Lung microvascular endothelial cell (primary cell): ENCODE results near the gene TP53BP2. TPM values are rescaled to one million over a fixed set of nuclear protein-coding genes. Genes with fewer than 3 reads are reported as not detected.

Experiments used
- DNase-seq, 2 donors: peaks; one replicate each; pipeline versions ENCODE4 v3.0.0 to v3.0.0-alpha.2; 2010; ENCODE audit warnings: low read depth in 2 of 2
- total RNA-seq: library from RNA; depleted of rRNA; stranded (reverse); fragments of >200 nt; gene quantifications from 2 replicates; pipeline ENCODE4 v1.2.1, GENCODE V29; 2014

The TP53BP2 gene
- total RNA-seq, 1 donor from 2014 or later, result 21.8 TPM

DNA sequence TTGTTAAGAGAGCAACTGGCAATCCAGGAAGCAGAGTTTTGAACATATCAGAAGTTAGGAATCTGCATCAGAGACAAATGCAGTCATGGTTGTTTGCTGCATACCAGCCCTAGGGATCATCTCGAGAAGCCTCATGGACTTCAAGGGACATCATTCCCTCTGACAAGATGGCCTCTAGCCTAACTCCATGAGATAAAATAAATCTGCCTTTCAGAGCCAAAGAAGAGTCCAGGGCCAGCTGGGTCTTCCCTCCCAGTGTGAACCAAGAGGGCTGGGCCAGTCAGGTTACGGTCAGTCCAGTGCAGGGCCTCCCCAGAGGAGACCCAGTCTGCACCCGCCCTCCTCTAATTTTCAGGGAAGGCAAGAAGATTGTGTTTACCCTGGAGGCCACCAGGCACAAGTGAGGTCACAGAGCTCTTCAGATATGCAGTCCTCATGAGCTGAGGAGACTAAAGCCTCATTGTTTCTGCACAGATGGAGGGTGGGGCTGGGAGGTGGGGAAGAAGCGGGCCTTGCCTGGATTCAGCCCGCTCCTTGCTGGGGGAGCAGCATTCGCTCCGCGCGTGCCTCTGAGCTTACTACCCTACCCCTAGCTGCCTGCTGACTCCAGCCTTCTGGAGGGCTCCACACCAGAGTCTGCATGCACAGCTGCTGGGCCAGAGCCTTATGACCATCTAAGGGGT, 80.6 kb downstream of the TP53BP2 start:
- DNase-seq, result no peak

DNA sequence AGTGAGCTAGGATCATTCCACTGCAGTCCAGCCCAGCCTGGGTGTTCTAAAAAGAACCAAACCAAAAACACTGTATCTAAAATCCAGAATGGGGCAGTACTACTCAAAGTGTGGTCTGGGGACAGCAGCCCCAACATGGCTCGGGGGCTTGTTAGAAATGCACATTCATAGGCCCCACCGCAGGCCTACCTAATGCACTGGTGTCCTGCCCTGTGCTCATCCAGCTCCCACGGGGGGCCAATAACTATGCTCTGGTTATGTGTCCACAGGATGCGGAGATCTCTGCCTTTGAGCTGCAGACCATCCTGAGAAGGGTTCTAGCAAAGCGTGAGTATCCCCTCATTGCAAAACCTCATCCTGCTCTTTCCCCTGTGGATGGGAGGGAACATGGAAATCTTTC, 81.9 kb downstream of the TP53BP2 start:
- DNase-seq, result no peak

DNA sequence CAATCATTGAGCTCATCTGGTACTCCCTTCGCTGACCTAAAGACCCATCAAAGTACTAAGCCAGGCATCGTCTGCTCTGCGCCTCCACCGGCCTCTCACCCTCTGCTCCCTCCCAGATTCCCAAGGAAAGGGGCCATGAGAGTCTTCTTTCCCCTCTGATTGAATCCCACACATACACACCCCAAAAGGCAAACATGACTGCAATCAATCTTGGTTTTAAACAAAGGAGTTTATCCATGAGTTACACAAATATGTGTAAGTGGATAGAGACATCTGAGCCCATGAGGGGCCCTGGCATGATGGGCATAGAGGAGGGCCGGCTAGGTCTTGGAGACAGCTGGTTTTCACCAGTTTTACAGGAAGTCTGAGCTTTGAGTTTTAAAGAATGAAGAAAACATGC, 82.5 kb downstream of the TP53BP2 start:
- no peak for DNase-seq

DNA sequence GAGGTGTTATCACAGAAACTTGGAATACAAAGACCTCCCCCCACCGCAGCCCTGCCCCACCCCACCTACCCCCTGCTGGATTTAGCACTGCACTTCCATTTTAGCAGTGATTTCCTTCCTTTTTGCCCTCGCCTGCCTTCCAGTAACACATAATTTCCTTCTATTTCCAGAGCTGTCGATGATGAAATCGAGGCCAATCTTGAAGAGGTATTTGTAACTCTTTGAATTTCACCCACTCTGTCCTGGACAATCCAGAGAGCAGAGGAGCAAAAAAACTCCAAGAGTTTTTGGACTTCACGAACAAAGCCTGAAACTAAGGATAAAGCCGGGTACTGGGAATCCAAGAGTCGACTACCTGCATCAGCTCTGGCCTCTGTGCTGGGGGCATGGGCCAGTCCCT, 84.3 kb downstream of the TP53BP2 start:
- no peak for DNase-seq

DNA sequence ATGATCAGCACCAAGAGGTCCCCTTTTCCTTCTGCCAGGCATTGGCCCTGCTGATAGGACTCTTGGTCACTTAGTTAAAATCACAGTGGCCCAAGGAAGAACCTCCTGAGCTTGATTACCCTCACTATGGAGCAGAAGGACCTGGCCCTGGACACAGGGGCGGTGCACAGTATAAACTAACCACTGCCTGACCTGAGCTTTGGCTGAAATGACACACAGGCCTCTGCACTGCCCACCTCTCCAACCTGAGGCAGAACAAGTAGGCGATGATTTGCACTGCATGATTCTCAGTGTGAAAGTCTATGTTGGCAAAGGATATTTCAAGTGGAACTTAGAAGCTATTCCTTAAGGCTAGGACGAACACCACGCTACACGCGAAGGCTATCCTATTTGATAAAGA, 84.9 kb downstream of the TP53BP2 start:
- DNase-seq, result no peak

DNA sequence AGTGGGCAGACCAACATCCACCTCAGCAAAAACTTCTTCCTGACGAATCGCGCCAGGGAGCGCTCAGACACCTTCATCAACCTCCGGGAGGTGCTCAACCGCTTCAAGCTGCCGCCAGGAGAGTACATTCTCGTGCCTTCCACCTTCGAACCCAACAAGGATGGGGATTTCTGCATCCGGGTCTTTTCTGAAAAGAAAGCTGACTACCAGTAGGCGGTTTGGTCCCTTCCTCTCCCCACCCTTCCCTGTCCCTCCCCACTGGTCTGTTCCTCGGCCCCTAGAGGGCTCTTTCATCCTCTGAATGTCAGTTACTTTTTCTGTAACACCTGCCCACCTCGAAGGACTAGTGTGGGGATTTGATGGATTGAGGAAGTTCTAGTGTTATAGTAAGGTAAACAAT, 86.5 kb downstream of the TP53BP2 start:
- DNase-seq, result no peak

DNA sequence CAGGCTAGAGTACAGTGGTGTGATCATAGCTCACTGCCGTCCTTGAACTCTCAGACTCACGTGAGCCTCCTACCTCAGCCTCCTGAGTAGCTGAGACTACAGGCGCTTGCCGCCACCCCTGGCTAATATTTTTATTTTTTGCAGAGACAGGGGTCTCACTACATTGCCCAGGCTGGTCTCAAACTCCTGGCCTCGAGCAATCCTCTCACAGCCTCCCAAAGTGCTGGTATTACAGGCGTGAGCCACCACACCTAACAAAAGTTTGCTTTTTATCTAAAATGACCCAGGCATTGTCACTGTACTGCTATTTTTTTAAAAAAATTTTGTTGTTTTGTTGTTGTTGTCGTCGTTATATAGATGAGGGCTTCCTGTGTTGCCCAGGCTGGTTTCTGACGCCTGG, 87.0 kb downstream of the TP53BP2 start:
- no peak for DNase-seq

DNA sequence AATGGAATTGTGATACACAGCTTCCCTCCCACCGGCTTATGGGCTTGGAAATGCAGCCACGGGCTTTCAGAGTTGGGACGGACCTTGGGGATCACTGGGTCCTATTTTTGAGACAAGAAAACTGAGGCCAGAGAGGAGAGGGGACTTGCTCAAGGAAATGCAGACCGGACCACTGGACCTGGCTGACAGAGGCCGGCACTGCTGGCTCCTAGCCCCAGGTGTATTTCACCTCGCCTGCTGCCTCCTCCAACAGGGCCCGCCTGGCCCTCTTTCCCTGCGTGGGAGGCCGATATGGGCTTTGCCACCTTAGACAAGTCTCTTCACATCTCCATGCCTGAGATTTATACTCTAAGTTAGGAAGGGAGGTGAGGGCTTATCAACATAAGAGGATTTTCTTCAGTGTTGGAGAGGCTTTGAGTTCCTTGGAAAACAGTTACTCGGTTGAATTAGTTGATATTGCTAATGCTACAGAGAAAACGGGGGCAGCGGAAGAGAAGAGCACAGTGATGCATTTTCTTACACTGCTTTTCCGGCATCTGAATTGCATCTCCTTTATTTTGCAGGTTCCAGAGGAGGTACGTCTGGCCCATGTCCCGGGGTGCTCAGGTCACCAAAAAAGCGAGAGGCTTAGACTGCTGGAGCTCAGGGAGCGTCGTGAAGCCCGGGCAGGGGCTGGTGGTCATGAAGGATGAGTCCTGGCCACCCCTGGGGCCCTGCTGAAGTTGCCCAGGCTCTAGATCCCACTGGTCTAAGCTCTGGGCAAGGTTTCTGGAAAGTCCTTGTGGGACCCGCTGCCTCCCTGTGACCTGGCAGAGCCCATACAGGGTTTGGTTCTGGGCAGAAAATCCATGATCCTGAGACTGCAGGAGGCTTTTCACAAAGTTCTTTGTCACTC, 88.7 kb downstream of the TP53BP2 start:
- DNase-seq, result no peak

DNA sequence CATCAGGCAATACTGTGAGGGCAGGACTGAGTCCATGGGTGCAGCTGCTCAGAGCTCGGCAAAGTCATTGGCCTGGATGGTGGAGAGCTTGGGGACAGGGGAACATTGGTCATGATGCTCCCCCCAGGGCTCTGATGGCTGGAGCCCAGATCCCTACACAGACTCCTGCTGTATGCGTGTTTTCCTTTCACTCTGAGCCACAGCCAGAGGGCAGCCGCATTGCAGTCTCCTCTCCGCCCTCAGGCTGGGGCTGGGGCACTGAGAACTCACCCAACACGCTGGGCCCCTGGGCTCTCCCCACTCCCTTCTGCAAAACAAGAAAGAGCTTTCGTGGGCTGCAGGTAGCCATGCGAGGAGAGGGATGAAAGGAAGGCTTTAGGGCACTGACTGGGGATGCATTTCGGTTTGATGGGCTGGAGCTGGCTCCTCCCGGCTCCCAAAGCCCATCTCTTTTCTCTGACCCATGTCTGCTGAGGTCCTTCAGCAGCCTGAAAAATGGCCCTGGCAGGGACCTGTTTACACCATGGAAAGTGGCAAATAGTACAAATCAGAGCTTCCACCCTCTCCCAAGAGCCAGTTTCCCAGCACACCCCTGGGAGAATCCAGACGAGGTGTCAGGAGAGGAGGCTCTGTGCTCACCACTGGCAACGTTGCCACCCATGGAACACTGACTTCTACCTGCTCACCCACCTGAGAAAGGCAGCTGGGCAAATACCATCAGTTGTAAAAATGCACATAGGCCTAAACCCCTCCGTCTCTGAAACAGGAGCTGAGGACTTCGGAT, 89.6 kb downstream of the TP53BP2 start:
- DNase-seq, result no peak

DNA sequence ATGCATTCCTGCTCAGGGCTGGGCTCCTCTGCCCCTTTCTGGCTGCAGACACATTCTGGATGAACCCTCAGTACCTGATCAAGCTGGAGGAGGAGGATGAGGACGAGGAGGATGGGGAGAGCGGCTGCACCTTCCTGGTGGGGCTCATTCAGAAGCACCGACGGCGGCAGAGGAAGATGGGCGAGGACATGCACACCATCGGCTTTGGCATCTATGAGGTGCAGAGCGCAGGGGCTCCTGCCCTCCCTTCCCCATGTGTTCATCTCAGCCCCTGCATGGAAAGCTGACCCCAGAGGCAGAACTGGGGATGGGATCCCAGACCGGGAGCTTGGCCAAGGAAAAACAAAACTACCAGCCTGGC, 90.3 kb downstream of the TP53BP2 start:
- DNase-seq, result no peak

DNA sequence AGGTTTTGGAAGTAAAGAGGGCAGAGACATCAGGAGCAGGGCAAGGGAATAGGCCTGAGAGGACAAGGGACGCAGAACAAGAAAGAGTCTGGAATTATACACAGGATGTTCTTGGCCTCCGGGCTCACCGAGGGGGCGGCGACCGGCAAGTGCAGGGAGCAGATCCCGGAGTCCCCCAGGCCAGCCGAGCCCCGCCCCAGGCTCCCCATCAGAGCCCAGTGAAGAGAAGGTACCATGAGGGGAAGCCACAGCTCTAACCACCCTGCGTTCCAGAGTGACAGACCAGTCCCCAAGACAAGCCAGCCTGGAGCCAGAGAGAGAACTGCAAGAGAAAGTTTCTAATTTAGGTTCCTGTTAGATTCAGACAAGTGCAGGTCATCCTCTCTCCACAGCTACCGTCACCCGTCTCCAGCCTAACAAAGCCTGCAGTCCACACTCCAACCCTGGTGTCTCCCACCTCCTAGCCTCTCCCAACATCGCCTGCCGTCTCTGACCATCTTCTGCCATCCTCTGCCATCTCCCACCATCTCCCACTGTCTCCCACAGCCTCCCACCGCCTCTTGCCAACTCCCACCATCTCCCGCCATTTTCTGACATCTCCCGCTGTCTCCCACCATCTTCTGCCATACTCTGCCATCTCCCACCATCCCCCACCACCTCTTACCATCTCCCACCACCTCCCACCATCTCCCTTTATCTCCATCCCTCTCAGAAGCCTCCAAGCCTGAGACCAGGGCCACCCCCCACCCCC, 90.9 kb downstream of the TP53BP2 start:
- no peak for DNase-seq

DNA sequence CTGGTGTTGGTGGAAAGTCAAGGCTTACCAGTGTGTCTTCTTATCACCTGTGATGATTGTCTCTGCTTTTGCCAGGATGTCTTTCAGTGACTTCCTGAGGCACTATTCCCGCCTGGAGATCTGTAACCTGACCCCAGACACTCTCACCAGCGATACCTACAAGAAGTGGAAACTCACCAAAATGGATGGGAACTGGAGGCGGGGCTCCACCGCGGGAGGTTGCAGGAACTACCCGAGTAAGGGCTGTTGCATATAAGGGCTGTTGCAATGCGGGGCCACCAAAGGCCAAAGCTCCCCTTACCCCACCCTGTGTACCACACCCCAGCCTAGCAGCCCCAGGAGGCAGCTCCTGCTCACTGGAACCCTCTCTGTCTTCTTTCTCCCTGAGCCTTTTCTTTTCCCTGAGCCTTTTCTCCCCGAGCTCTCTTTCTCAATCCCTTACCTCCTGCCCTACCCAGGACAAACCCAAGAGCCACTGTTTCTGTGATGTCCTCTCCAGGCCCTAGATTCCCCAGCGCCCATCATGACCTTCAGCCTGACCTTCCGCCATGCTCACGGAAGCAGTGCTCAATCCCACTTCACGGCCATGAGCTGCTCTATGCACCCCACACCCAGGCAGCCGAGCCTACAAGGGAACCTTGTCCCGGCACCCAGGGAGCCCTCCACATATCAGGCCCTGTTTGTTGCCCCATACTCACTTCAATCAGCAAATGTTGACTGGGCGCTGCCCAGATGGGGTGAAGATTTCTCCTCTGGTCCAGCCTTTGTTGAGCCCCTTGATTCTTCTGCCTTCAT, 92.8 kb downstream of the TP53BP2 start:
- no peak for DNase-seq

DNA sequence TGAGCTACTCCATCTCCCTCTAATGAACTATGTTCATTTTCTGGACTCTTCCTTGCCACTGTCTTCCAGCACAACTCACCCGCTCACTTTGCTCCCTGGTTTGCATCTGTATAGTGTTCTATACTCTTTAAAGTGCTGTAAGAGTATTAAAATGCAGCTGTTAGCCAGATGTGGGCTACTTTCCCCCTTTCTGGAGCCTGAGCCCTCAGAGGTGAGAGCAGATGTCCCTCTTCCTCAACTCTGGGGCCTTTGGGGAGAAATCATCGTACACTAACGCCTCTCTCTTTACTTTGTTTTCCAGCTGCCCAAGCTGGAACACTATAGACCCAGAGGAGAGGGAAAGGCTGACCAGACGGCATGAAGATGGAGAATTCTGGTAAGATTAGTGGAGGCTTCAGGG, 94.1 kb downstream of the TP53BP2 start:
- no peak for DNase-seq

DNA sequence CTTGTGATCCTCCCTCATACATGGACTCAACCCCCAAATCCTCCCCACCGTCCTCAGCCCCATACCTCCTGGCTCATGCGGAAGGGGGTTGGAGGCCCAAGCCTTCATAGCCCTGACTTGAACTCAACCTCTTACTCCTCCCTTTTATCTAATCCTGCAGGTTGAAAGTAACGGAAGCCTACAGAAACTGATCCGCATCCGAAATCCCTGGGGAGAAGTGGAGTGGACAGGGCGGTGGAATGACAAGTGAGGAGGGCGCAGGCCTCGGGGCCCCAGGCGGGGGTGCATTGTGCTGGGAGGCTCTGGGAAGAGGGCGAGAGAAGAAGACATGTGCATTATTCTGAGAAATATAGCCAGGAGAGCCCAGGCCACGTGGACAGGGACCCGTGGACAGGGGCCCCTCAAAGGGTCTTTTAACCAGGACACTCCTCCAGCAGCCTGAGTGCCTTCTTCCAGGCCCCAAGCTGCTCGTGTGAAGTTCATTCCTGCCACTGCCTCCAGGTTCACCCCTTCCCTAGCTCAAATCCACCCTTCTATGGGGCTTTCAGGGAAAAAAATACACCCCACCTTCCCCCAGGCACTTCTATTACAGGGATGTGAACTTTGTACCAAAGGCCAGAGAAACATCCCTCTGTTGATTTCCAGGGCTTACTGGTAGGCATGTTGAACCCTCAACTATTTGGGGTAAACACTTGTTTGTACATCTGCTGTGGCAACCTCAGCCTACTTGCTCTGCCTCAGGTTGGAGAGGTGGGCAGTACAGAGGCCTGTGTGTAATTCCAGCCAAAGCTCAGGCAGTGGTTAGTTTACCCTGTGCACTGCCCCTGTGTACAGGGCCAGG, 94.8 kb downstream of the TP53BP2 start:
- DNase-seq, result no peak

DNA sequence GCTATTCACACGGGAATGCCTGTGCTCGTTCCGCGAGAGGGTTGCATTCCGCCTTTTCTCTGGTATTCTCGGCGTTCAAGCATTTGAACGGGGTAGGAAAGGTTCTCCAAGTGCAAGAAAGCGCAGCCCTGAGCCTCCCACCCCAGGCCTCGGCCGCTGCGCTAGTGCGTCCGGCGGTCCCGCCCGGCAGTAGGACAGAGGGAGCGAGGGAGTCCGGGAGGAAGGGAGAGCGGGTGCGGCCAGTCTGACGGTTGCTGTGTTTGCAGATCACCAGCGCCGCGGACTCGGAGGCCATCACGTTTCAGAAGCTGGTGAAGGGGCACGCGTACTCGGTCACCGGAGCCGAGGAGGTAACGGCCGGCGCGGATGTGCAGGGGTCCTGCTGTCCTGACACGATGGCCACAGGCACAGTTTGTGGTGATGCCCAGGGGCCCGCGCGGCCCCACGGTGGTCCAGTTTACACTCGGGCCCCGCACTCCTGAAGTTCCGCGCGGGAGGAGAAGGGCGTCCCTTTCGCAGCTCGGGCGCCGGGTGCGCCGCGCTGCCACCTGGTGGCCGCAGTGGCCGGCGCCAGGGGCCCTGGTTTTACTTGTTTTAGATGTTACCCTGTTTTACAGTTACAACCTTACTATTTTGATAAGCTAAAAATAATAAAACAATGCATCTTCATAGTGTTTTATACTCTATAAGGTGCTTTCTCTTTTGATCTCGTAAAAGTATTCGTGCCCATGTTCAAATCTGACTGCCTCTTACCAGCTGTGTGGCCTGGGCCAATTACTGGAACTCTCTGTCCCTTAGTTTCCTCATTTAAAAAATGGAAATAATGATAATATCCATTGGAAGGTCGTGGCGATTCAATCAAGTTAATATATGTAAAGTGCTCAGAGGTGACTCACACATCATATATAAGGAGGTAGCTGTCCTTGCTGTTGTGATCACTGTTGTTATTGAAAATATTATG, 96.7 kb downstream of the TP53BP2 start:
- DNase-seq, result peak; percentile 64 to 76

DNA sequence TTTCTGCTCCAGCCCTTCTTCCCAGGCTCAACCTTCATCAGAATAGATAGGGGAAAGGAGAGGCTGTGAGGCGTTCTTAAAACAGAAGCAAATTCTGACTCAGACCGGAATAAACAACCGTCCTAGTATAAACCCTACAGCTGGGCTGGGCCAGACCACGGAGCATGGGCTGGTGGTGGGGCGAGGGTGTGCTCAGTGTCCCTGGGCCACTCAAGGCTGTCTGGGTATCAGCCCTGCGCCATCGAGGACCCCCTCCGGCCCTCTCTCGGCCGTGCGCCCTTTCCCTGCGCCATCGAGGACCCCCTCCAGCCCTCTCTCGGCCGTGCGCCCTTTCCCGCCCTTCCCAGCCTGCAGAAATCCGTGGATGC, 97.4 kb downstream of the TP53BP2 start:
- DNase-seq, result peak in 1 of 2 donors; percentile 80

DNA sequence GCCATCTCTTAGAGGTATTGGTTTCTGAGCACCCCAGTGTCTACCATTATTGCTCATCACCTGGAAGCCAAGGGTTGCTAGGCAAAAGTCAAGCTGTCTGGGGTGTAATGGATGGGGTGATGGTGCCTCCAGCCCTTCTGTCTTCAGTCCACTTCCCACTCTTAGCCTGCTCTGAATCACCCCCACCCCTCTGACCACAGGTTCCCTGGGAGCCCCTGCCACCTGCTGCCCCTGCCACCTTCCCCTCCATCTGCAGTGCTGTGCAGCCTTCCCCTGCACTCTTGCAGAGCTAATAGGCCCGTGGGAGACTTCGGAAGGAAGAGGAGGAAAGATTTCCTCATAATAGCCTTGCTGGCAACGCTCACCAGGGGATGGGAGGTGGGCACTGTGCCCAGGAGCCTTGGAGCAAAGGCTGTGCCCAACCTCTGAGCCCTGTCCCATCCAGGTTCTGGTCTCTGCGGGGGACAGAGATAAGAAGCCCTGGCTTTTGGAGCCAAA, 97.9 kb downstream of the TP53BP2 start:
- peak in 1 of 2 donors; percentile 56 for DNase-seq

DNA sequence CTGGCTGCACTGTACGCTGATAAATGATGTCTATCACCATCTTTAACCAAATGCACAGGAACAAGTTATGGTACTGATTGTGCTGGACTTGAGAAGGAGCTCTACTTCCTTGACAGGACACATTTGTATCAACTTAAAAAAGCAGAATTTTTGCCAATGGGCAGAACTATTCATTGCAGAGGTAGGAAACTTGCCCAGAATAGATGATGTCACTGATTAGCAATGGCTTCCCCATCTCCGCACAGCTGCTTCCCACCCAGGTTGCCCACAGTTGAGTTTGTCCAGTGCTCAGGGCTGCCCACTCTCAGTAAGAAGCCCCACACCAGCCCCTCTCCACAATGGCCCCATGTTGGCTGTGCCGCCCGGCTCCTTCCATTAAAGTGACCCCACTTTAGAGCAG, 100.0 kb downstream of the TP53BP2 start:
- no peak for DNase-seq
